CD14-positive monocyte (primary cell): Measurements from ENCODE around the gene CRYBG3. TPM values are rescaled to one million over a fixed set of nuclear protein-coding genes. Genes with fewer than 3 reads are reported as not detected.

ENCODE experiments used
- DNase-seq, 3 donors: peaks; one replicate each; pipeline ENCODE4 v3.0.0-alpha.2; 2011 to 2022
- H2AFZ ChIP-seq: 2 replicates; pipeline ENCODE4 v1.6.0; 2012; ENCODE audit warnings: mild to moderate bottlenecking, low read depth, low read length, inconsistent platforms; ENCODE audit not compliant: insufficient read depth, poor library complexity, severe bottlenecking
- H3K27ac ChIP-seq, 2 donors: 1 replicate in 1 of 2; 2 replicates in 1 of 2; pipeline ENCODE4 v1.5.1; 2012 to 2013; ENCODE audit warnings: low read length in 2 of 2, control low read depth in 1 of 2, inconsistent platforms in 1 of 2, low read depth in 1 of 2, mild to moderate bottlenecking in 1 of 2
- H3K27me3 ChIP-seq, 2 donors: one replicate each; pipeline versions ENCODE4 v1.6.0 to v1.6.1; 2011 to 2013; ENCODE audit warnings: low read length in 2 of 2; ENCODE audit not compliant: control insufficient read depth in 2 of 2, insufficient read depth in 2 of 2
- H3K36me3 ChIP-seq, 2 donors: replicated peaks in 1 of 2; 1 replicate in 1 of 2; 2 replicates in 1 of 2; pipeline versions ENCODE4 v1.5.1 to v1.6.1; 2012 to 2013; ENCODE audit warnings: low read length in 2 of 2, control low read depth in 1 of 2, inconsistent platforms in 1 of 2, mild to moderate bottlenecking in 1 of 2; ENCODE audit not compliant: insufficient read depth in 2 of 2, control insufficient read depth in 1 of 2
- H3K4me1 ChIP-seq, 2 donors: 1 replicate in 1 of 2; 2 replicates in 1 of 2; pipeline versions ENCODE4 v1.5.1 to v1.6.1; 2012 to 2013; ENCODE audit warnings: low read length in 2 of 2, control low read depth in 1 of 2, inconsistent platforms in 1 of 2, mild to moderate bottlenecking in 1 of 2, moderate library complexity in 1 of 2; ENCODE audit not compliant: insufficient read depth in 2 of 2, control insufficient read depth in 1 of 2
- H3K4me2 ChIP-seq: replicated peaks from 2 replicates; pipeline ENCODE3; 2012; ENCODE audit warnings: low read length, moderate library complexity, mild to moderate bottlenecking; ENCODE audit not compliant: poor library complexity, severe bottlenecking; ENCODE audit errors: extremely low read depth
- H3K4me3 ChIP-seq, 3 experiments: fragments of 200-600 bp in 1 of 3; sonication (generic) in 1 of 3; replicated peaks in 1 of 3; 1 replicate in 2 of 3; 2 replicates in 1 of 3; pipeline ENCODE4 v1.5.1; 2011 to 2013; ENCODE audit warnings: low read length in 3 of 3, mild to moderate bottlenecking in 3 of 3, control low read depth in 2 of 3, low read depth in 2 of 3, inconsistent platforms in 1 of 3, moderate library complexity in 1 of 3
- H3K79me2 ChIP-seq: 2 replicates; pipeline ENCODE4 v1.6.0; 2012; ENCODE audit warnings: mild to moderate bottlenecking, control low read depth, inconsistent platforms, low read length, moderate library complexity; ENCODE audit not compliant: insufficient read depth
- H3K9ac ChIP-seq: 2 replicates; pipeline ENCODE4 v1.6.0; 2017; ENCODE audit warnings: low read length, mild to moderate bottlenecking; ENCODE audit not compliant: insufficient read depth, poor library complexity, severe bottlenecking
- H3K9me3 ChIP-seq, 2 donors: replicated peaks in 1 of 2; 1 replicate in 1 of 2; 2 replicates in 1 of 2; pipeline versions ENCODE4 v1.5.1 to v1.6.1; 2012 to 2013; ENCODE audit warnings: low read length in 2 of 2, control low read depth in 1 of 2; ENCODE audit not compliant: control insufficient read depth in 1 of 2, insufficient read depth in 1 of 2
- H4K20me1 ChIP-seq: 2 replicates; pipeline ENCODE4 v1.6.0; 2012; ENCODE audit warnings: mild to moderate bottlenecking, low read length, control low read depth, moderate library complexity; ENCODE audit not compliant: insufficient read depth
- H3K27ac Mint-ChIP-seq, 7 donors: one replicate each; pipeline ENCODE4 v1.8.0; 2020; ENCODE audit warnings: mild to moderate bottlenecking in 7 of 7, mixed read lengths in 7 of 7, moderate library complexity in 6 of 7, inconsistent platforms in 2 of 7
- H3K27me3 Mint-ChIP-seq, 3 donors: one replicate each; pipeline ENCODE4 v1.8.0; 2021 to 2022; ENCODE audit warnings: low read depth in 3 of 3, mild to moderate bottlenecking in 3 of 3, mixed read lengths in 3 of 3, moderate library complexity in 3 of 3, inconsistent platforms in 1 of 3
- H3K36me3 Mint-ChIP-seq, 2 donors: one replicate each; pipeline ENCODE4 v1.8.0; 2020; ENCODE audit warnings: mixed read lengths in 2 of 2, inconsistent platforms in 1 of 2, mild to moderate bottlenecking in 1 of 2
- H3K4me1 Mint-ChIP-seq: one replicate; pipeline ENCODE4 v1.8.0; 2020; ENCODE audit warnings: mild to moderate bottlenecking, mixed read lengths
- H3K4me3 Mint-ChIP-seq, 2 donors: one replicate each; pipeline ENCODE4 v1.8.0; 2020; ENCODE audit warnings: mild to moderate bottlenecking in 2 of 2, mixed read lengths in 2 of 2, moderate library complexity in 1 of 2
- H3K9me3 Mint-ChIP-seq, 7 donors: one replicate each; pipeline ENCODE4 v1.8.0; 2020 to 2022; ENCODE audit warnings: mixed read lengths in 7 of 7, mild to moderate bottlenecking in 6 of 7, moderate library complexity in 6 of 7, inconsistent platforms in 2 of 7
- WGBS: methylation state at CpG from one replicate; pipeline ENCODE4 v1.1.5; 2013; ENCODE audit warnings: missing lambda C conversion rate; ENCODE audit not compliant: insufficient coverage; 5-methylcytosine and 5-hydroxymethylcytosine counted together
- intact Hi-C, 2 donors: fragments of 100-400 bp; cut with micrococcal nuclease; formaldehyde crosslinking; loops; one replicate each; pipeline versions ENCODE4 v1.15.0 to v1.15.1; 2023
- polyA plus RNA-seq, 3 donors: library from polyadenylated mRNA; depleted of rRNA in 1 of 3; unstranded in 2 of 3; stranded (reverse) in 1 of 3; fragments of 300-500 nt in 2 of 3; fragments of >200 nt in 1 of 3; fragmentation: Illumina TruSeq in 2 of 3; gene quantifications; 1 replicate in 2 of 3; 2 replicates in 1 of 3; pipeline ENCODE4 v1.2.3, GENCODE V29; 2012 to 2021
- TF ChIP-seq, protein P1 (sequence below): fragments of 200-600 bp; IDR thresholded peaks from one replicate; pipeline ENCODE4 v1.8.0; 2022; ENCODE audit warnings: antibody characterized with exemption, mild to moderate bottlenecking

CRYBG3 gene
- polyA plus RNA-seq, 3 donors, result 2.3 to 6.8 (median 5.3) TPM

DNA sequence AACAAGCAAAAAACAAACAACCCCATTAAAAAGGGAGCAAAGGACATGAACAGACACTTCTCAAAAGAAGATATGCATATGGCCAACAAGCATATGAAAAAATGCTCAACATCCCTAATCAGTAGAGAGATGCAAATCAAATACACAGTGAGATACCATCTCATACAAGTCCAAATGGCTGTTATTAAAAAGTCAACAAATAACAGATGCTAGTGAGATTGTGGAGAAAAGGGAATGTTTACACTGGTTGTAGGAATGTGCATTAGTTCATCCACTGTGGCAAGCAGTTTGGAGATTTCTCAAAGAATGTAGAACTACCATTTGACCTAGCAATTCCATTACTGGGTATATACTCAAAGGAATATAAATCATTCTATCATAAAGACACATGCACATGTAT is 105.9 kb downstream of the CRYBG3 start:
- H3K4me1 Mint-ChIP-seq, result no peaks in the 10 kb centered on the region
- H3K36me3 Mint-ChIP-seq, result peaks cover 63 to 77% of the 10 kb centered on the region in 2 donors
- TF ChIP-seq, protein P1, sequence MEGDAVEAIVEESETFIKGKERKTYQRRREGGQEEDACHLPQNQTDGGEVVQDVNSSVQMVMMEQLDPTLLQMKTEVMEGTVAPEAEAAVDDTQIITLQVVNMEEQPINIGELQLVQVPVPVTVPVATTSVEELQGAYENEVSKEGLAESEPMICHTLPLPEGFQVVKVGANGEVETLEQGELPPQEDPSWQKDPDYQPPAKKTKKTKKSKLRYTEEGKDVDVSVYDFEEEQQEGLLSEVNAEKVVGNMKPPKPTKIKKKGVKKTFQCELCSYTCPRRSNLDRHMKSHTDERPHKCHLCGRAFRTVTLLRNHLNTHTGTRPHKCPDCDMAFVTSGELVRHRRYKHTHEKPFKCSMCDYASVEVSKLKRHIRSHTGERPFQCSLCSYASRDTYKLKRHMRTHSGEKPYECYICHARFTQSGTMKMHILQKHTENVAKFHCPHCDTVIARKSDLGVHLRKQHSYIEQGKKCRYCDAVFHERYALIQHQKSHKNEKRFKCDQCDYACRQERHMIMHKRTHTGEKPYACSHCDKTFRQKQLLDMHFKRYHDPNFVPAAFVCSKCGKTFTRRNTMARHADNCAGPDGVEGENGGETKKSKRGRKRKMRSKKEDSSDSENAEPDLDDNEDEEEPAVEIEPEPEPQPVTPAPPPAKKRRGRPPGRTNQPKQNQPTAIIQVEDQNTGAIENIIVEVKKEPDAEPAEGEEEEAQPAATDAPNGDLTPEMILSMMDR, result no peak
- intact Hi-C loops, result no loop called here
- H3K4me3 Mint-ChIP-seq, result no peak overlapping the region
- no peak overlapping the region for H3K9ac ChIP-seq
- H3K4me1 ChIP-seq, result no peaks in the 10 kb centered on the region
- peaks cover 0 to 3% (median 2%) of the 10 kb centered on the region in 7 donors for H3K9me3 Mint-ChIP-seq
- H3K4me3 ChIP-seq, result no peak overlapping the region
- H3K27me3 ChIP-seq, result no peaks in the 10 kb centered on the region
- H3K27ac Mint-ChIP-seq, result no peak overlapping the region
- no peaks in the 10 kb centered on the region for H3K9me3 ChIP-seq
- H3K79me2 ChIP-seq, result no peaks in the 10 kb centered on the region
- no peak overlapping the region for H3K27ac ChIP-seq
- H3K4me2 ChIP-seq, result no peak overlapping the region
- peaks cover 22 to 63% of the 10 kb centered on the region in 2 donors for H3K36me3 ChIP-seq
- no peak overlapping the region for H2AFZ ChIP-seq
- no peaks in the 10 kb centered on the region for H3K27me3 Mint-ChIP-seq
- H4K20me1 ChIP-seq, result no peaks in the 10 kb centered on the region
- no peak for DNase-seq

DNA sequence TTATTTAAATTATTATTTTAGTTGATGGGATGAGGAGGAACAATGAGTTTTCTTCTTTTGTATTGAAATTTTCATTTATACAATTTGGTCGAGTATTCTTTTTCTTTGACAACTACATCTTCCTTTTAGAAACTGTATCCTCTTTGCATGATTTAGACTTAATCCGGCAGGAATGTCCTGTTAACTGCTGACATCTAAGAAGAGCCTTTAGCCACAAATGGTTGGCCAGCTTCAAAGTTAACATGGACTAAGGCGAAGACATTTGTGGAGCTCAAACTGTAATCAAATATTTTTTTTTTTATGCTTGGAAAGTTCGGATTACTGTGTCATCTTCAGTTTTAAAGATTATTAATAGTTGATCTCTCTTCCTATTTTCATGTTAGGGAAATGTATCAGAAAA is 107.2 kb downstream of the CRYBG3 start:
- Histone ChIP-seq H3K27me3 (no peaks in the 10 kb centered on the region), H3K4me2 (no peak overlapping the region), H3K9ac (no peak overlapping the region), H3K4me3 (no peak overlapping the region), H3K79me2 (no peaks in the 10 kb centered on the region), H4K20me1 (no peaks in the 10 kb centered on the region), H3K9me3 (no peaks in the 10 kb centered on the region), H3K4me1 (no peaks in the 10 kb centered on the region), H2AFZ (no peak overlapping the region), H3K27ac (no peak overlapping the region), H3K36me3 (peaks cover 25 to 72% of the 10 kb centered on the region in 2 donors)
- WGBS, result 100% methylated on average over 1 of the region's 4 CpGs
- Mint-ChIP-seq H3K4me1 (no peaks in the 10 kb centered on the region), H3K36me3 (peaks cover 64 to 76% of the 10 kb centered on the region in 2 donors), H3K9me3 (peaks cover 0 to 3% (median 0%) of the 10 kb centered on the region in 7 donors), H3K27me3 (no peaks in the 10 kb centered on the region), H3K27ac (no peak overlapping the region), H3K4me3 (no peak overlapping the region)
- intact Hi-C loops, result no loop called here
- TF ChIP-seq, protein P1, result no peak
- DNase-seq, result no peak
